ENCODE data around the gene GALNT13.

GALNT13 gene

GRCh38 chr2:154307007-154307406 lies 435.3 kb downstream of the GALNT13 start:
- no peaks in the 10 kb centered on the region for H3K27me3 ChIP-seq (ENCODE audit: low read length)
- no peak overlapping the region for H3K9ac ChIP-seq (ENCODE audit: low read length)
- no peak overlapping the region for H3K4me2 ChIP-seq (ENCODE audit: low read depth, low read length, poor library complexity, severe bottlenecking)
- no peak overlapping the region for H2AFZ ChIP-seq (ENCODE audit: low read depth, low read length, severe bottlenecking)
- no peaks in the 10 kb centered on the region for H3F3A ChIP-seq (ENCODE audit: insufficient read depth)
- H3K27ac ChIP-seq (ENCODE audit: low read depth, low read length), result no peak overlapping the region
- no peaks in the 10 kb centered on the region for H4K20me1 ChIP-seq (ENCODE audit: low read depth, low read length)
- H3K4me3 ChIP-seq (ENCODE audit: insufficient read depth, low read length, poor library complexity, severe bottlenecking), result no peak overlapping the region
- H3K9me3 ChIP-seq (ENCODE audit: insufficient read depth, low read length), result no peaks in the 10 kb centered on the region
- H3K36me3 ChIP-seq (ENCODE audit: low read length), result no peaks in the 10 kb centered on the region
- H3K79me2 ChIP-seq (ENCODE audit: insufficient read depth, low read length), result no peaks in the 10 kb centered on the region
- TF ChIP-seq EZH2phosphoT487 (conservative IDR thresholded peaks at IDR 0.05; ENCODE audit: low read length) (no peak), CTCF (IDR thresholded peaks at IDR 0.05; ENCODE audit: insufficient read depth, low read length, poor library complexity, severe bottlenecking) (no peak)
- no peaks in the 10 kb centered on the region for H3K9me2 ChIP-seq (replicated peaks; ENCODE audit: insufficient read depth, low read length)

GRCh38 chr2:154324601-154325000 lies 452.9 kb downstream of the GALNT13 start:
- no peaks in the 10 kb centered on the region for H3F3A ChIP-seq (ENCODE audit: insufficient read depth)
- H3K27me3 ChIP-seq (ENCODE audit: low read length), result no peaks in the 10 kb centered on the region
- H3K9me2 ChIP-seq (replicated peaks; ENCODE audit: insufficient read depth, low read length), result no peaks in the 10 kb centered on the region
- H3K36me3 ChIP-seq (ENCODE audit: low read length), result no peaks in the 10 kb centered on the region
- H4K20me1 ChIP-seq (ENCODE audit: low read depth, low read length), result no peaks in the 10 kb centered on the region
- no peak overlapping the region for H3K9ac ChIP-seq (ENCODE audit: low read length)
- no peaks in the 10 kb centered on the region for H3K9me3 ChIP-seq (ENCODE audit: insufficient read depth, low read length)
- no peak overlapping the region for H2AFZ ChIP-seq (ENCODE audit: low read depth, low read length, severe bottlenecking)
- TF ChIP-seq CTCF (IDR thresholded peaks at IDR 0.05; ENCODE audit: insufficient read depth, low read length, poor library complexity, severe bottlenecking) (no peak), EZH2phosphoT487 (conservative IDR thresholded peaks at IDR 0.05; ENCODE audit: low read length) (no peak)
- H3K79me2 ChIP-seq (ENCODE audit: insufficient read depth, low read length), result no peaks in the 10 kb centered on the region
- H3K27ac ChIP-seq (ENCODE audit: low read depth, low read length), result no peak overlapping the region
- no peak overlapping the region for H3K4me2 ChIP-seq (ENCODE audit: low read depth, low read length, poor library complexity, severe bottlenecking)
- no peak overlapping the region for H3K4me3 ChIP-seq (ENCODE audit: insufficient read depth, low read length, poor library complexity, severe bottlenecking)

GRCh38 chr2:154329510-154329909 lies 457.8 kb downstream of the GALNT13 start:
- Histone ChIP-seq H2AFZ (ENCODE audit: low read depth, low read length, severe bottlenecking) (no peak overlapping the region), H3K27me3 (ENCODE audit: low read length) (no peaks in the 10 kb centered on the region), H3K9me2 (replicated peaks; ENCODE audit: insufficient read depth, low read length) (no peaks in the 10 kb centered on the region), H4K20me1 (ENCODE audit: low read depth, low read length) (no peaks in the 10 kb centered on the region), H3K4me2 (ENCODE audit: low read depth, low read length, poor library complexity, severe bottlenecking) (no peak overlapping the region), H3K36me3 (ENCODE audit: low read length) (no peaks in the 10 kb centered on the region), H3K4me3 (ENCODE audit: insufficient read depth, low read length, poor library complexity, severe bottlenecking) (no peak overlapping the region), H3K9ac (ENCODE audit: low read length) (no peak overlapping the region), H3K79me2 (ENCODE audit: insufficient read depth, low read length) (no peaks in the 10 kb centered on the region), H3K9me3 (ENCODE audit: insufficient read depth, low read length) (no peaks in the 10 kb centered on the region), H3F3A (ENCODE audit: insufficient read depth) (no peaks in the 10 kb centered on the region), H3K27ac (ENCODE audit: low read depth, low read length) (no peak overlapping the region)
- no peak for TF ChIP-seq EZH2phosphoT487 (conservative IDR thresholded peaks at IDR 0.05; ENCODE audit: low read length)

- H3K4me3 ChIP-seq (ENCODE audit: insufficient read depth, low read length, poor library complexity, severe bottlenecking), result no peak overlapping the region
- no peak overlapping the region for H3K4me2 ChIP-seq (ENCODE audit: low read depth, low read length, poor library complexity, severe bottlenecking)
- H3K9me3 ChIP-seq (ENCODE audit: insufficient read depth, low read length), result no peaks in the 10 kb centered on the region
- H3K9ac ChIP-seq (ENCODE audit: low read length), result no peak overlapping the region
- TF ChIP-seq CTCF (IDR thresholded peaks at IDR 0.05; ENCODE audit: insufficient read depth, low read length, poor library complexity, severe bottlenecking) (no peak), EZH2phosphoT487 (conservative IDR thresholded peaks at IDR 0.05; ENCODE audit: low read length) (no peak)
- H3K27me3 ChIP-seq (ENCODE audit: low read length), result no peaks in the 10 kb centered on the region
- H2AFZ ChIP-seq (ENCODE audit: low read depth, low read length, severe bottlenecking), result no peak overlapping the region
- no peaks in the 10 kb centered on the region for H3K9me2 ChIP-seq (replicated peaks; ENCODE audit: insufficient read depth, low read length)
- no peaks in the 10 kb centered on the region for H3F3A ChIP-seq (ENCODE audit: insufficient read depth)
- no peaks in the 10 kb centered on the region for H3K79me2 ChIP-seq (ENCODE audit: insufficient read depth, low read length)
- no peaks in the 10 kb centered on the region for H4K20me1 ChIP-seq (ENCODE audit: low read depth, low read length)
- H3K36me3 ChIP-seq (ENCODE audit: low read length), result no peaks in the 10 kb centered on the region
- no peak overlapping the region for H3K27ac ChIP-seq (ENCODE audit: low read depth, low read length)
These were observed 460.1 kb downstream of the GALNT13 start for GRCh38 chr2:154331784-154332183.

All from SU-DHL-6 (cell line).